HEK293T (cell line): ENCODE results near the gene NCAPD2.

Source experiments
- CTCF ChIA-PET: fragments of 350-600 bp; formaldehyde crosslinking; extraction: SDS; loops from one replicate; lab custom pipeline; 2021; ENCODE audit warnings: antibody characterized with exemption, inconsistent platforms; lab: Yijun Ruan, JAX
- POLR2A ChIA-PET: fragments of 350-600 bp; formaldehyde crosslinking; extraction: SDS; loops from one replicate; lab custom pipeline; 2020; ENCODE audit warnings: antibody characterized with exemption, inconsistent platforms; lab: Yijun Ruan, JAX
- DNase-seq: peaks from one replicate; pipeline ENCODE4 v3.0.0; 2012; ENCODE audit warnings: mixed read lengths; ENCODE audit errors: extremely low spot score
- ARNT ChIP-seq: fragments of 450-650 bp; IDR thresholded peaks from 2 replicates; pipeline ENCODE4 v1.6.1; 2017; ENCODE audit warnings: mild to moderate bottlenecking
- BHLHE40 ChIP-seq: fragments of 450-650 bp; IDR thresholded peaks from 2 replicates; pipeline ENCODE4 v1.6.1; 2016; ENCODE audit warnings: mild to moderate bottlenecking, moderate library complexity, borderline replicate concordance
- CTBP1 ChIP-seq: fragments of 450-650 bp; IDR thresholded peaks from 2 replicates; pipeline ENCODE4 v1.6.1; 2016; ENCODE audit warnings: borderline replicate concordance
- ELF4 ChIP-seq: fragments of 450-650 bp; IDR thresholded peaks from 2 replicates; pipeline ENCODE4 v1.6.1; 2017; ENCODE audit warnings: antibody characterized with exemption
- FOXA1 ChIP-seq: fragments of 450-650 bp; IDR thresholded peaks from 2 replicates; pipeline ENCODE4 v1.6.1; 2016; ENCODE audit warnings: mild to moderate bottlenecking
- FOXK2 ChIP-seq: fragments of 450-650 bp; IDR thresholded peaks from 2 replicates; pipeline ENCODE4 v1.6.1; 2016; ENCODE audit warnings: mild to moderate bottlenecking
- FOXM1 ChIP-seq: fragments of 450-650 bp; IDR thresholded peaks from 2 replicates; pipeline ENCODE4 v1.6.1; 2017; ENCODE audit warnings: mild to moderate bottlenecking, borderline replicate concordance
- HDGF ChIP-seq: fragments of 450-650 bp; IDR thresholded peaks from 2 replicates; pipeline ENCODE4 v1.6.1; 2017; ENCODE audit warnings: antibody characterized with exemption, borderline replicate concordance
- L3MBTL2 ChIP-seq: fragments of 450-650 bp; conservative IDR thresholded peaks from 2 replicates; pipeline ENCODE4 v1.6.1; 2016; ENCODE audit warnings: mild to moderate bottlenecking
- LEF1 ChIP-seq: fragments of 450-650 bp; IDR thresholded peaks from 2 replicates; pipeline ENCODE4 v1.6.1; 2017; ENCODE audit warnings: mild to moderate bottlenecking, borderline replicate concordance
- NFRKB ChIP-seq: fragments of 450-650 bp; IDR thresholded peaks from 2 replicates; pipeline ENCODE4 v1.6.1; 2016; ENCODE audit warnings: mild to moderate bottlenecking, moderate library complexity
- PKNOX1 ChIP-seq: fragments of 450-650 bp; IDR thresholded peaks from 2 replicates; pipeline ENCODE4 v1.6.1; 2016
- SP1 ChIP-seq: fragments of 450-650 bp; IDR thresholded peaks from 2 replicates; pipeline ENCODE4 v1.6.1; 2017
- SUZ12 ChIP-seq: fragments of 450-650 bp; IDR thresholded peaks from 2 replicates; pipeline ENCODE4 v1.6.1; 2016; ENCODE audit warnings: mild to moderate bottlenecking
- TARDBP ChIP-seq: fragments of 450-650 bp; IDR thresholded peaks from 2 replicates; pipeline ENCODE4 v1.6.1; 2016
- ZNF384 ChIP-seq: fragments of 450-650 bp; IDR thresholded peaks from 2 replicates; pipeline ENCODE4 v1.6.1; 2016

NCAPD2 gene, protein sequence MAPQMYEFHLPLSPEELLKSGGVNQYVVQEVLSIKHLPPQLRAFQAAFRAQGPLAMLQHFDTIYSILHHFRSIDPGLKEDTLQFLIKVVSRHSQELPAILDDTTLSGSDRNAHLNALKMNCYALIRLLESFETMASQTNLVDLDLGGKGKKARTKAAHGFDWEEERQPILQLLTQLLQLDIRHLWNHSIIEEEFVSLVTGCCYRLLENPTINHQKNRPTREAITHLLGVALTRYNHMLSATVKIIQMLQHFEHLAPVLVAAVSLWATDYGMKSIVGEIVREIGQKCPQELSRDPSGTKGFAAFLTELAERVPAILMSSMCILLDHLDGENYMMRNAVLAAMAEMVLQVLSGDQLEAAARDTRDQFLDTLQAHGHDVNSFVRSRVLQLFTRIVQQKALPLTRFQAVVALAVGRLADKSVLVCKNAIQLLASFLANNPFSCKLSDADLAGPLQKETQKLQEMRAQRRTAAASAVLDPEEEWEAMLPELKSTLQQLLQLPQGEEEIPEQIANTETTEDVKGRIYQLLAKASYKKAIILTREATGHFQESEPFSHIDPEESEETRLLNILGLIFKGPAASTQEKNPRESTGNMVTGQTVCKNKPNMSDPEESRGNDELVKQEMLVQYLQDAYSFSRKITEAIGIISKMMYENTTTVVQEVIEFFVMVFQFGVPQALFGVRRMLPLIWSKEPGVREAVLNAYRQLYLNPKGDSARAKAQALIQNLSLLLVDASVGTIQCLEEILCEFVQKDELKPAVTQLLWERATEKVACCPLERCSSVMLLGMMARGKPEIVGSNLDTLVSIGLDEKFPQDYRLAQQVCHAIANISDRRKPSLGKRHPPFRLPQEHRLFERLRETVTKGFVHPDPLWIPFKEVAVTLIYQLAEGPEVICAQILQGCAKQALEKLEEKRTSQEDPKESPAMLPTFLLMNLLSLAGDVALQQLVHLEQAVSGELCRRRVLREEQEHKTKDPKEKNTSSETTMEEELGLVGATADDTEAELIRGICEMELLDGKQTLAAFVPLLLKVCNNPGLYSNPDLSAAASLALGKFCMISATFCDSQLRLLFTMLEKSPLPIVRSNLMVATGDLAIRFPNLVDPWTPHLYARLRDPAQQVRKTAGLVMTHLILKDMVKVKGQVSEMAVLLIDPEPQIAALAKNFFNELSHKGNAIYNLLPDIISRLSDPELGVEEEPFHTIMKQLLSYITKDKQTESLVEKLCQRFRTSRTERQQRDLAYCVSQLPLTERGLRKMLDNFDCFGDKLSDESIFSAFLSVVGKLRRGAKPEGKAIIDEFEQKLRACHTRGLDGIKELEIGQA (N-terminal part only)

DNA sequence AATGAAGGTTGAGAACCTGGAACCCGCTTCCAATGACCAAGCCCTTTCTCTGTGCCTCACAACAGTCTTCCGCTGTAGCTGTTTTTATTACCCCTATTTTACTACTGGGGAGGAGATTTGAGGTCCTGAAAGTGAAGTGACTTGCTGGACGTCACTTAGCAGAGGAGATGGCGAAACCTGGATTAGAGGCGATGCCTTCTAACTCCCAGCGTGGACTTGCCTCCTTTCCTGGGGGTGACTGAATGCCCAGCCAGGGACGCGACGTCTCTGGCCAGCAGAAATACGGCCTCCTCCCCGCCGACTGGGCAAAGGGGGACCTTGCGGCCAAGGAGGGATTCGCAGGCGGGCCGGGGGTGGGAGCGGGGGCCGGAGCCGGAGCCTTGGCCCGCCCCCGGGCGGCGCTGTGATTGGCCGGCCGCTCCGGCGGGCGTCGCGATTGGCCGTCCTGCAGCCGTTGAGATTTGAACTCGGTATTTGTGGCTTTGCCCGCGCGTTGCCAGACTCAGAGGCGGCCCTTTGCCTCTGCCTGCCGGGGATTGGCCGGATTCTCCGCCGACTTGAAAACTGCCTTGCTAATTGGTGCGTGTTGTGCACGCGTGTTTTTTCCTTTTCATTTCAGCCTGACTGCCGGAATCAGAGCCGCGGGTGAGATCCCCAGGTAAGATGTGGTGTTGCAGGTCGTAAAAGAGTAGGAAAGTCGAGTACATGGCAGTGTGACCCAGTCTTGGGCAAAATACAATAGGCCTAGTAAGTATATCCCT is at the start of gene NCAPD2:
Gene NCAPD2, plus strand, starts transcription at position 606 of the 761 bp plus-strand sequence. CDS start 997 bp downstream, outside the sequence.
- DNase-seq, result peak; percentile 92
- no peak for TF ChIP-seq HDGF
- no peak for TF ChIP-seq LEF1
- TF ChIP-seq ZNF384, result no peak
- peak; percentile 97 for TF ChIP-seq FOXM1
- no peak for TF ChIP-seq FOXA1
- TF ChIP-seq L3MBTL2, result peak; percentile 92
- no peak for TF ChIP-seq BHLHE40
- no peak for TF ChIP-seq NFRKB
- TF ChIP-seq TARDBP, result peak; percentile 78; the same call in 1 of the 2 replicates
- TF ChIP-seq ELF4, result no peak
- no peak for TF ChIP-seq ARNT
- no peak for TF ChIP-seq CTBP1
- no peak for TF ChIP-seq FOXK2
- TF ChIP-seq SUZ12, result no peak
- TF ChIP-seq SP1, result no peak
- TF ChIP-seq PKNOX1, result no peak; the same call in 1 of the 2 replicates
- POLR2A ChIA-PET, result interaction anchor here (0.6 to 5.9 kb wide), 44 partner anchors 8 to 450 kb away, joined by 3 to 52 read pairs (median 4); partner anchors contain the start of genes C12orf57, COPS7A, GAPDH and NOP2
- CTCF ChIA-PET, result interaction anchor here (0.8 kb wide), 1 partner anchor 70 kb away, joined by 3 read pairs; no protein-coding TSS in a partner anchor

- TF ChIP-seq FOXK2 (no peak), FOXA1 (no peak), L3MBTL2 (no peak), TARDBP (no peak), ELF4 (no peak), BHLHE40 (no peak)
- CTCF ChIA-PET, result interaction anchor here (1.2 kb wide), 1 partner anchor 21 kb away, joined by 3 read pairs; no protein-coding TSS in a partner anchor
- POLR2A ChIA-PET, result interaction anchor here (0.6 kb wide), 1 partner anchor 108 kb away, joined by 3 read pairs; no protein-coding TSS in a partner anchor
- no peak for DNase-seq
These were observed 48.9 kb upstream of the NCAPD2 start, which contains the start of gene CD27 for GRCh38 chr12:6444704-6445688. TSS of gene CD27 (plus strand) at chr12:6444955. CDS start at chr12:6445096, 141 bp downstream.

- DNase-seq, result no peak
- POLR2A ChIA-PET, result interaction anchor here (2.2 to 2.8 kb wide), 2 partner anchors 20 to 84 kb away, joined by 9 to 17 read pairs; partner anchors contain the start of genes GAPDH and VAMP1
- CTCF ChIA-PET, result interaction anchor here (0.7 to 2.2 kb wide), 3 partner anchors 15 to 115 kb away, joined by 3 to 12 read pairs (median 4); no protein-coding TSS in a partner anchor
- no peak for TF ChIP-seq ARNT
- no peak for TF ChIP-seq BHLHE40
- TF ChIP-seq SP1, result no peak
- TF ChIP-seq ZNF384, result no peak
- TF ChIP-seq FOXM1, result no peak
- no peak for TF ChIP-seq PKNOX1
- no peak for TF ChIP-seq FOXK2
- TF ChIP-seq NFRKB, result no peak
- TF ChIP-seq FOXA1, result no peak
These were observed 43.6 kb upstream of the NCAPD2 start for GRCh38 chr12:6450091-6450868.
